HG03045 (cell line): Measurements from ENCODE around the gene NOTCH2.
"Not testable (repeated sequence)": the region's sequence is repeated elsewhere in the genome, so short reads cannot be mapped to it uniquely, and the experiment has no call there.

Source experiments
- ATAC-seq: cut with Tn5 transposase; IDR thresholded peaks from one replicate; pipeline ENCODE4 v1.9.1; 2021; ENCODE audit warnings: mild to moderate bottlenecking, moderate library complexity; ENCODE audit not compliant: unreplicated experiment

NOTCH2 gene

DNA sequence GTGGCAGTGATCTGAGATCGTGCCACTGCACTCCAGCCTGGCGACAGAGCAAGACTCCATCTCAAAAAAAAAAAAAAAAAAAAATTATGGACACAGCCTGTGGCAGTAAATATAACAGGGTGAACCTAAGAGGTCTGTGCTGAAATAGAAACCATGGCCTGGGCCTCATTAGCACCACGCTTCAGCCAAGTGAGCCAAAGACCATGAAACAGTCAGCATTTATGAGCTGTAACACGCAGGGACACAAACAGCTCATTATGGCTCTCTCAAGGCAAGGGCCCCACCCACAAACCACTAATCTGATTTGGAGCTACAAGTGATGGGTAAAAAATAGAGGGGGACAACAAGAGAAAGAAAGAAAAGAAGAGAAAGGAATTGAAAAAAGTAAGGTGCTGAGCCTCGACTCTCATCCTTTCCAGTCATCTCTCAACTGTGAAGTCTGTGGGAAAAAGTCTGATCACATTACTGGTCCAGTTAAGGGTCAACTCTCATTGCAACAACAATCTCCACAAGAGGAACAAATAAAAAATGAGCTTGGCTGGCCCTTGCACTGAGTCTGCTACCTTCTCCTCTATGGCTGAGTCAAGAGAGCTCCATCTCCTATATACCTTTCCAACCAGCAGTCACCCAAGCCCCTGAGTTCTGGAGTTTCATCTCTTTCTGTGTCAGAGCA, 93.7 kb downstream of the NOTCH2 start:
- ATAC-seq: not testable (repeated sequence)

DNA sequence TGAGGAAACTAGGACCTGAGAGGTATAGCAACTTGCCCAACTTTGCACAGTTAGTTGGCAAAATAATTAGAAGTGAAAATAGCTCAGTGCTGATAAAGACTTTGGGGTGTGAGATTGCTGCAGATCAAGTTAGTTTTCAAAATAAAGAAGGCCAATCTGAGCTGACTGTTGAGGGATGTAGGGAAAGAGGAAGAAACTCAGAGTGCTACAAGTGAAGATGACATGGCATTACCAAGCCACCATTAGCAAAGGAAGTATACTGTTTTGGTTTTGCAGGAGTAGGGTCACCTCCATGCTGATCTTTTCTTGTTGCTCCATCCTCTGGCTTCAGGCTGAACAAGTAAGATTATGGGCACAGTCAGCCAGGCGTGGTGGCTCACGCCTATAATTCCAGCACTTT, 94.5 kb downstream of the NOTCH2 start:
- ATAC-seq: no peak

DNA sequence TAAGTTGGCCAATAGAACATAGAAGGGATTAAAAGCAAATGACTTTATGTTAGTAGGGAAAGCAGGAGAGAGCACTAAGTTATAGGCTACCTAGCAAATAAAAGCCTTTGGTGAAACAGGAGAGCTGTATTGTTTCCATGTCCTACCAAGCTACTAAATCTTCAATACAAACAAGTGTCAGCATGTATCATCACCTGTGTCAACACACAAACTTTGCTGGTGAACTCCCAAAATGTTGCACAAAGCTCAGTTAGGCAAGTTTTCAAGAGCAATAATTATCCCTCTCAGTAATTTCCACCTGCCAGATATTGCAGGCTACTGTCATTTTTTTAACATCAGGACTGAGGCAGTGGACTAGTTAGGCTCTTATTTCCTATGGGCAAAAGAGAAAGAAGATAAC, 95.4 kb downstream of the NOTCH2 start:
- ATAC-seq: no peak

DNA sequence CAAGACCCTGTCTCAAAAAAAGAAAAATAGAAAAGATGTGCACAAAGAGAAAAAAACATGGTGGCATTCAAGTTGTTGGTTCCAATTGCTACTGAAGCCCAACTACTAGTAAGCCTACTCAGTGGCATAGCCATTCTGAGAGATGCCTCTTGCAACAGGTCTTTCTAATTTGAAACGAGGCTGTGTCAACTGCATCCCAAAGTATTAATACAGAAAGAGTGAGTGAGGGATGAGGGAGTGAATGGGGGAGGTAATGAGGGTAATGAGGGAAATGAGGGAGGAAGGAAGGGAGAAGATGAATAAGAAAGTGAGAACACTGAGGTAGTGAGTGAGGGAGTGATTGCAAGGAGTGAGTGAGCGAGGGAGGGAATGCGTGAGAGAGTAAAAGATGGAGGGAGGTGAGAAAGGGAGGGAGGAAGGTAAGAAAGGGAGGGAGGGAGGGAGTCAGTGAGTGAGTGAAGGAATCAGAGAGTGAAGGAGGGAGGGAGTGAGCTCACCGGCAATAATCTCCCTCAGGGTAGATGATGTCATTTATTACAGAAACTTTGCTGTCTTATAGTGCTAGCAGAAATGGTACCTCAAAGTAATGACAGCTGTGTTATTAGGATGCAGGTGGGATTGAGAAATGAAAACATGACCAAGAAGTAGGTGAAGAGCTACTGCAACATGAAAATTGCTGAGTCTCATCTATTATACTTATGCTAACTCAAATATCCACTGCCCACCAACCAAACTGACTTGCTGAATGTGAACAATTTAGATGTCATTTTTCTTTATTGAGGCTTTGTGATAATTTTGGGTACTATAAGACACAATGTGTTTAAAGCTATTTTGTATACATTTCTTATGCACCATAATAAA, 97.5 kb downstream of the NOTCH2 start:
- ATAC-seq: no peak

DNA sequence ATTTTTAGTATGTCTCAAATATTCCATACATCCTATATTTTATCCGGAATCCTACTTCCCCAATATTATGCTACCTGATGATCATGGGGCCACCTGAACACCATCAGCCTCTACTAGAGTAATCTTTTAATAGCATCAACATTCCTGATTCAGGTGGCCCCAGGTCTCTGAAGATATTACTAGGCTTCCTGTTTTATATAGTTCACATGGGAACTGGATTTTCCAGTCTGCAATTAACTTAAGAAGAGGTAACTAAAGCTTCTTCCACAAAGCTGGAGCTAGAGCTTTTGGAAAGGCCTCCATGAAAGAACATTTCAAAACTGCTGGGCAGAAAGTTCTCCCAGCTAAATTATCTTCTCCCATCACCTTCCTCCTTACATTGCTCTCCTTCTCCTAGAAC, 100.9 kb downstream of the NOTCH2 start:
- ATAC-seq: no peak

DNA sequence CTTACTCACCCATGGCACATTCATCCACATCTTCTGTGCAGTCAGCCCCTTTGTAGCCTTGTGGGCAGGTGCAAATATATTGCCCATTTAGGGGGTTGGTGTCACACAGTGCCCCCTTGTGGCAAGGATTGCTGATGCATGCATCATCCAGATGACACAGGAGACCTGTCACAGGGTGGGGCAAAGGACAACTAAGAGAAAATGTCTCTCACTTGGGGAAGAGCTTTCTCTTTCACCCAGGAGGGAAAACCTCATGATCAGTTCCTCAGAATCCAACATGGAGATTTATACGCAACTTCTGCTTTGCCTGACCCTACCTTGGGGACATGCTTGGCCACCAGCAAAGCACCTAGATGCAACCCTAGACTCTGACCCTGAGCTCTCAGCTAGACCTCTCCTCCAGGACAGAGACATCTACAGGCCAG, 101.4 kb downstream of the NOTCH2 start:
- ATAC-seq: peak; percentile 74

DNA sequence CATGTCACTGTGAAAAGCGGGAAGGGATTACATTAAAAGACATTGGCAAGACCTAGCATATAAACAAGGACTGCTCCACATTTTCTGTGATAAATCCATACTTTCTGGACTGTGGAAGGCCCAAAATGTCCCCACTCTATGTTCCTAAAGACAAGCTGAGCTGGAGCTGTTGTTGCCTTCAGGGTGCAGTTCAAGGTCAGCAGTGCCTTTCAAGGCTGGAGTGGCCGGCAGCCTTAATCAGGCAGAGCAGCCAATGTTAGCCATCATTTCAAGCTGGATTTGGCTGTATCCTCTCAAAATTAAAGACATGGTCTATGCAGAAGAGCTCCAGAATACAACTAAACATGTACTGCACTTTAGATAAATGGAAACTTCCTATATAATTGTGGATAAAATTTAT, 102.8 kb downstream of the NOTCH2 start:
- no peak for ATAC-seq

DNA sequence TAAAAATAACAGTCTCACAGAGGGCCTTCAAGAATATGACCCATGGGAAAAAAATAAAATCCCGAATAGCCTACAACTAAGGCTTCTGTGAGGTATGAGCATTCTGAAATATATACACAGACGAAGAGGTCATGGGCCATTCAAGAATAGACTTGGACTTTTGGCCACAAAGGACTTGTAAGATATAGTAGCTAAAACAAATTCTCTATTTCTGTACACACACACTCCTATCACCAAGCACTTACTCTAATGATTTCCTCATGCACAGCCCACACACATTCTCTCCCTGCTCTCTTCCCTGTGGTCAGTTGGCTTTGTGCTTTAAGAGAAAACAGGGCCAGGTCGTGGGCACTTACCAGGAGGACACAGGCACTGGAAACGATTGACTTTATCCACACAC, 103.4 kb downstream of the NOTCH2 start:
- no peak for ATAC-seq

DNA sequence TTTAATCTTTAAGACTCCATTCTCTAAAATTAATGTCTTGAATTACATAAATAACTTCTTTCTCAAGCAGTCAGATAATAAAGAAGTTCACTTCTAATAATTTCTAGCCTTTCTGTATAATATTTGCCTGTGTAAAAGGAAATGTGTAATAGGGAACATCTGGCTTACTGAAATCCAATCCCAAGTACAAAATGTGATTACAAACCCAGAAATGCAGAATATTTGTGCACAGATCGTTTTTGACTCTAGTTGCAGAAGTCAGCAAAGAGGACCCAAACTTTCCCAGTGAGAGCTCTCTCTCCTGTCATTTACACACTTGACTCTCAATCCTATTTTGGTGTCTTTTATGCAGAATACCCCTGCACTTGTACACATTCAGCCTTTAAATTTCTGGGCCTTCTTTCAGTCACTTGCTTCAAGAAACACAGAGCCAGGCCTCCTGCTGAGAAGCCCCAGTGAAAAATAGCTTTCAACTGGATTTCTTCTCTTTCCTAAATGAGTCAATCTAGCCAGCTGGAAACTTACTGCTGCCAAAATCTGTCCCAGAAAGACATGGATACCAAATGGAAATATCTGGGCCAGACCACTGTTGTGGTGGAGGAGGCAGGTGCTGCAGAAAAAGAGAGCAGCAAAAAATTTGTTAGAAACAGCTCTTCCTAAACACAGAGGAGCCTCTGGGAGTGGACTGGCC, 104.6 kb downstream of the NOTCH2 start:
- ATAC-seq: no peak

DNA sequence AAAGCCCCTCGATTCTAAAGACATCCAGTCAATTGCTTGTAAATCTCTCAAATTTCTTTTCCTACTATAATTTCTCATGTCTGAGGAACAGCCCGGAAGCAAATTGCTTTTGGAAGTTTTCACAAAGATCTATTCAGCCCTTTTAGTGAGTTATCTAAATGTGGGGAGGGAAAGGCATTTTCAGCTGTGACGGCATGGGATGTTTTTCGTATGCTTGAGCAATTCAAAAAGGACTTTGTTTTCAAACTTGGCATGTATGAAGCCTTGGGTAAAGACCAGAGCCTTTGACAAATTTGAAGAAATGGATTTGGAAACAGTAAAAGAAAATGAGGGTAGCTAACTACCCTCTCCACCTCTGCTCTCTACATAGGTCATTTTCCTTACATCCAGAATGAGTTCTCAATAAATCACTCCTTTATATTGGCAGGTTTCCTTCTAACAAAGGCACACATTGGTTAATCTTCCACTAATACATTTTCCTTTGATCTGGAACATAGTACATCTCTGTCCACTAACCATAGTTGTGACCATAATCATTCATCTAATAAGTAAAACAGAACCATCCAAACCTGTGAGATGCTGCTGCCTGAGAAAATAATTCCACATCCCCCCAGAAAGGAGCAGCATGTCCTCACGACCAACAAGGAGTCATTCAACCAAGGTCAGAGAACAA, 107.0 kb downstream of the NOTCH2 start:
- ATAC-seq: no peak

DNA sequence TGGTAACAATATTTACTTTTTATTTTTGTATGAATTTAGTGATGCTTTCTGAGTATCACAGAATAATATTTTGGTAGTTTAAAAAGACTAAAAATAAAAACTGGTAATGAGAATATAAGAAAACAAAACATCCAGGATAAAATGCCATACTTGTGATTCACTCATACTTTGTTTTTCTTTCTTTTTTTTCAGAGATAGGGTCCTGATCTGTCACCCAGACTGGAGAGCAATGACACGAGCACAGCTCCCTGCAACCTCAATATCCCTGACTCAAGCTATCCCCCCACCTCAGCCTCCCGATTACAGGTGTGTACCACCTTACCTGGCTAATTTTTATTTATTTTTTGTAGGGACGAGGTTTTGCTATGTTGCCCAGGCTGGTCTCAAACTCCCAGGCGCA, 109.0 kb downstream of the NOTCH2 start:
- no peak for ATAC-seq

DNA sequence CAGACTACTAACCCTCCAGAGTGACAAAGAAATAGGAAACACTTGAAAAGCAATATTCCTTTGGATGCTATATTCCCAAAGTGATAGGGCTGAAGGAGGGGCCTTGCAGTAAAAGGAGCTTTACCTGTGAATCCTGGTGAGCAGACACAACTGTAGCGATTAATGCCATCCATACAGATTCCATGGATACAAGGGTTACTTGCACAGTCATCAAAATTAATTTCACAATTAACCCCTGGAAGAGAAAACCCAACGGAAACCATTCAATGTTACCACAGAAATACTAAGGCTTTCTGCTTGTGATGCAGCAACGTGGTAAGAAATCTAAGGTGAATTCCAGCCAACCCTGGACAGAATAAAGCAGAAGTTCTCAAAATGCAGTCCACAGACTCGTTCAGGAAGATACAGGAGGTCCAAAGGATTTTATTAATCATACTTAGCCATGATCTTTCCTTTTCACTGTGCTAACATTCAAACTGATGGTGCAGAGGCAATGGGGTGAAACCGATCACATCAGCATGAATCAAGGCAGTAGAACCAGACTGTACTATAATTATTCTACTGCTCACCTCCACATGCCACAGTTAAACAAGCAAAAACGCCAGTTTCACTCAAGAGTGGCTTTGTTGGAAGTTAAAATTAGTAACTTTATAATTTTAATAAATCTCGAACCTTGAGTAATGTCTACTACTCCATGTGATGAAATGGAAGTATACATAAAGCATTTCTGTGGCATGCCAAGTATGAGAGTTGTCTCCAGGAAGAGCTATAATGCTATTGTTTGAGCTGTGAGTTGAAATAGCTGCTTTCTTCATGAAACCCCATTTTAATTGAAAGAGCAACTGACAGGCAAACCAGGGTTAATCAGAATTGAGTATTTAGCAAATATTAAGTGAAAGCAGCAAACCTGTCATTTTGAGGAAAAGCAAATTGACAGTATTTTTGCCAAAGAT, 109.9 kb downstream of the NOTCH2 start:
- ATAC-seq: no peak

DNA sequence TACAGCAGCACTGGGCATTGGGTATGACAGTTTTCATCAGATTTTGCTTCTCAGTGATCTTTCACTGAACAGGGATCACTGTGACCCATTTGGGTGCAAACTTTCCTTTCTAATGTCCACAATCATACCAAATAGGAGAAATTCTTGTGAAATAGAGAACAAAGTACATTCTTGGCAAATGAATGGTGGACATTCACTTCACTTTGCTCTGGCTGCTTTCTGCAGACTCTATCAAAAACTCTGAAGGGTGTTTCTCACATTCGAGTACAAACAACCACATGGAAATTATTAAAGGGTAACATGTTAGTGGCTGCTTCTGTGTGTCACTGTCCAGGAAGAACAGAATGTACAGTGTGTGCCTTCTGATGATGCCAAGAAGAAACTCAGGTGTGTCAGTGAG, 111.2 kb downstream of the NOTCH2 start:
- ATAC-seq: no peak

DNA sequence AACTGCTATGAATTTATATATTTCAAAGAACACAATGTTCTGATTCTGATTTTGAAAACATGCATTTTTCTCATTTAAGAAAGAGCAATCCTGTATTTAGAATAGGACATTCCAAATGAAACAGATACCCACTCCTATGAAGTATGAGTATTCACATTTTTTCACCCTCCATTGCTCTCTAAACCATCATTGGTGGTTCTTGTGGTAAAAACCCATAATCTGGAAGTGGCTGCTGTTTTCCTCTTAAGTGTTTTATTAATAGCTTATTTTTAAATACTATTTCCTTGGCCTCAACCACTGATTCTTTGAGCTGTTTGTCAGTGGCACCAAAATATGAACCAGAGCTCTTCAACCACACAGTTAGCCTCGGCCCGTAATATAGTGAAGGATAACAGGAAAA, 113.2 kb downstream of the NOTCH2 start:
- ATAC-seq: no peak

DNA sequence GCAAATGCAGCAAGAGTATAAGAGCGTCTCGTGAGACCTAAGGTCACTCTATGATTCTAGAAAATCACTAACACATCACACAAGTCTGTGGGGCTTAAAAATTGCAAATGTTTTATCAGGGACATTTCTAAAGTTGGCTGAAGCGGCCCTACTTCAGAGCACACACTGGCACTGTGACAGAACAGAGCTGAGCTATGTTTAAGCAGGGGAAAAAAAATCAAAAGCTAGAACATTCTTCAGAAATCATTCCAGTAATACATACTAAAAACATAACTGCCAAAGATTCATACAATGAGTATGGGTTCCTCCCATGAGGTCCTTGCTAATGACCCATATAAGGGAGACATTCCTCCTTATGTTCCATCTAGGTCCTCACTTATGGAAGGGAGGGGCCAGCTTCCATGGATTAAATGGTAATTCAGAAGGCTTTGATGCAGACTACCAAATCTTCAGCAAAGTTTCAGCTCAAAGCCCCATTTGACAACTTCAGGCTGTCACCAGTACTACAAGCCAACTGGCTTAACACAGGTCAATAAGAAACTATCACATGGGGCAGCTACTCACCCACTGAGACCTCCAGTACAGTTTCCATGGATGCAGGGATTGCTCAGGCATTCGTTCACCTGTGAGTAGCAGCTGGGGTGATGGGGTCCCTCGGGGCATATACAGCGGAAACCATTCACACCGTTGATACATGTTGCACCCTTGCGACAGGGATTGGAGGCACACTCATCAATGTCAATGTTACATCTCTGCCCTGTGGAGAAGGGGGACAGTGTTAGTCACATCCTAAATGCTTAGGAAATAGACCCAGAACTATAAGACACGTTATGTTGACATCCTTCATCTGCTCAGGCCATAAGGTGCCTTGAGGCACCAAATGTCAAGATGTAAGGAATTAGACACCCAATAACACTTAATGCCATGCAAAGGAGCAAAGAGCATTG, 114.7 kb downstream of the NOTCH2 start:
- ATAC-seq: no peak

DNA sequence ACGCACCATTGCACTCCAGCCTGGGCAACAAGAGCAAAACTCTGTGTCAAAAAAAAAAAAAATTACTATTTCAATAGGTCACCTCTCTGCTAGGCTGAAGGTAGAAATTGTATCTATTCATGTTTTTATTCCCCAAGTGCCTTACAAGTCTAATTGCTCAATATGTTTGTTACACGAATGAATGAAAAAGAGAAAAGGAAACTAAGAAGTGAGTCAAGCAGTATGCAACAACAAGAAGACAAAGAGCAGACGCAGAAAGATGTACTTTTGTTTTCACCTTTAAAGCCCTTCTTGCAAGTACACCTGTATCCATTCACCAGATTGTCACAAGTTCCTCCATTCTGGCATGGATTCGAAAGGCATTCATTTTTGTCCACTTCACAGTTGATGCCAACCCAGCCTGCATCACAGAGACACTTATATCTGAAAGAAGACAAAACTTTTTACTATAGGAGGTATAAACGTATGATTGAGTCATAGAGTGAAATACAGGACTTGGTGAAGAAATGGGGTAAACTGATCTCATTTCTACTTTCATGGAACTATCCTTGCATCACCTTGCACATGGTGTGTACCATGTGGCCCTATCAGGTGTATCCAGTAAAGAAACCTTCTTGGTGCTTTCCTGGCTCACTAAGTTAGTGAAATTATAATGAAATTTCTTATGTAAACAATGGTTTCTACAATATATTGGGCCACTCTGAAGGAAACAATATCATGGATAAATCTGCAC, 116.0 kb downstream of the NOTCH2 start:
- ATAC-seq: no peak

DNA sequence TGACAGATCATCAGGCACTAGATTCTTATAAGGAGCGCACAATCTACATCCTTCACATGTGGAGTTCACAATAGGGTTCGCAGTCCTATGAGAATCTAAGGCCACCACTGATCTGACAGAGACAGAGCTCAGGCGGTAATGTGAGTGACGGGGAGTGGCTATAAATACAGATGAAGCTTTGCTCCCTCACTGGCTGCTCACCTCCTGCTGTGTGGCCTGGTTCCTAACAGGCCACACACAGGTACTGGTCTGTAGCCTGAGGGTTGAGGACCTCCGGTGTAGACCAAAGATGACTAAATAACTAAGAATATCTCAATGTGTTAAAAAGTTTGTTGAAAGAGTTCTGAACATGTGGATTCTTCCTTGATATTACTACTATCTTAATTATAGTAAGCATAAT, 117.0 kb downstream of the NOTCH2 start:
- ATAC-seq: no peak
